HCT116 (cell line): ENCODE data around the gene PTPN13. TPM values are rescaled to one million over a fixed set of nuclear protein-coding genes. Genes with fewer than 3 reads are reported as not detected.

ENCODE experiments used
- ATAC-seq: fragments of 200-7000 bp; cut with Tn5 transposase; 2 replicates; pipeline ENCODE4 v1.9.1; 2020; ENCODE audit warnings: mild to moderate bottlenecking, moderate library complexity
- BruUV-seq: library from RNA; stranded (reverse); fragments of 400-500 nt; replicated peaks from 2 replicates; lab custom pipeline; 2021; lab: Mats Ljungman, UMichigan
- CTCF ChIA-PET: fragments of 300-600 bp; sonication (Branson Sonifier 250); formaldehyde crosslinking; loops from one replicate; lab custom pipeline; 2021; ENCODE audit warnings: antibody characterized with exemption; lab: Charles Lee
- POLR2A ChIA-PET: fragments of 300-600, 350-600 bp; sonication (Branson Sonifier 250); formaldehyde crosslinking; loops from one replicate; lab custom pipeline; 2021; ENCODE audit warnings: antibody characterized with exemption; lab: Charles Lee
- RAD21 ChIA-PET, 2 experiments: fragments of 300-600 bp; sonication (Branson Sonifier 250); formaldehyde crosslinking; loops; one replicate each; lab custom pipeline; 2023; ENCODE audit warnings: low total read pairs in 2 of 2; ENCODE audit not compliant: uncharacterized antibody in 2 of 2, unreplicated experiment in 2 of 2, low non-redundant PET in 1 of 2; lab: Charles Lee
- DNase-seq: peaks from one replicate; pipeline ENCODE4 v3.0.0-alpha.2; 2010; ENCODE audit warnings: low read depth, low spot score
- H2AFZ ChIP-seq: fragments of 200-600 bp; shearing (Covaris generic), sonication (generic); 2 replicates; pipeline ENCODE4 v1.6.1; 2017; ENCODE audit warnings: low read depth, mixed run types, mixed read lengths, antibody characterized with exemption, low read length; ENCODE audit not compliant: poor library complexity, severe bottlenecking
- H3K27ac ChIP-seq: 2 replicates; pipeline ENCODE4 v1.5.1; 2012; ENCODE audit warnings: low read depth, low read length
- H3K27me3 ChIP-seq: fragments of 200-600 bp; sonication (generic); 2 replicates; pipeline ENCODE4 v1.6.1; 2016; ENCODE audit warnings: mixed run types, low read length, mixed read lengths; ENCODE audit not compliant: insufficient read depth
- H3K36me3 ChIP-seq, 2 experiments: fragments of 200-500 bp in 1 of 2; fragments of 200-600 bp in 1 of 2; sonication (Bioruptor generic) in 1 of 2; sonication (generic) in 1 of 2; 2 replicates each; pipeline versions ENCODE4 v1.5.1 to v1.6.1; 2014 to 2016; ENCODE audit warnings: low read length in 2 of 2, inconsistent platforms in 1 of 2, mixed read lengths in 1 of 2, mixed run types in 1 of 2; ENCODE audit not compliant: insufficient read depth in 2 of 2, control insufficient read depth in 1 of 2
- H3K4me1 ChIP-seq, 2 experiments: fragments of 200-600 bp in 1 of 2; sonication (generic) in 1 of 2; 2 replicates each; pipeline versions ENCODE4 v1.5.1 to v1.6.1; 2012 to 2017; ENCODE audit warnings: low read length in 2 of 2, inconsistent platforms in 1 of 2, mild to moderate bottlenecking in 1 of 2, mixed read lengths in 1 of 2, mixed run types in 1 of 2, moderate library complexity in 1 of 2; ENCODE audit not compliant: insufficient read depth in 2 of 2, control insufficient read depth in 1 of 2
- H3K4me2 ChIP-seq: fragments of 200-600 bp; sonication (generic); 2 replicates; pipeline ENCODE4 v1.6.1; 2017; ENCODE audit warnings: mixed run types, low read length, mixed read lengths
- H3K4me3 ChIP-seq, 2 experiments: fragments of 200-600 bp in 1 of 2; sonication (generic) in 1 of 2; replicated peaks in 1 of 2; 2 replicates each; pipeline ENCODE4 v1.5.1; 2011 to 2016; ENCODE audit warnings: low read length in 2 of 2, control low read depth in 1 of 2, low read depth in 1 of 2, mild to moderate bottlenecking in 1 of 2, mixed read lengths in 1 of 2, mixed run types in 1 of 2
- H3K79me2 ChIP-seq: fragments of 200-600 bp; sonication (generic); 2 replicates; pipeline ENCODE4 v1.6.1; 2017; ENCODE audit warnings: mild to moderate bottlenecking, mixed run types, low read length, moderate library complexity, mixed read lengths; ENCODE audit not compliant: insufficient read depth
- H3K9ac ChIP-seq: fragments of 200-600 bp; sonication (generic); 2 replicates; pipeline ENCODE4 v1.6.1; 2016; ENCODE audit warnings: low read length, mixed read lengths
- H3K9me2 ChIP-seq: fragments of 200-600 bp; sonication (generic), shearing (Covaris generic); 2 replicates; pipeline ENCODE4 v1.6.1; 2017; ENCODE audit warnings: mixed run types, mild to moderate bottlenecking, moderate library complexity; ENCODE audit not compliant: insufficient read depth
- H3K9me3 ChIP-seq, 2 experiments: fragments of 200-500 bp in 1 of 2; fragments of 200-600 bp in 1 of 2; sonication (Bioruptor generic) in 1 of 2; sonication (generic) in 1 of 2; 2 replicates each; pipeline ENCODE4 v1.6.1; 2014 to 2017; ENCODE audit warnings: low read length in 2 of 2, mixed read lengths in 2 of 2, inconsistent platforms in 1 of 2, low read depth in 1 of 2, mild to moderate bottlenecking in 1 of 2, mixed run types in 1 of 2, moderate library complexity in 1 of 2; ENCODE audit not compliant: control insufficient read depth in 1 of 2, insufficient read depth in 1 of 2
- H4K20me1 ChIP-seq: fragments of 200-600 bp; sonication (generic), shearing (Covaris generic); 2 replicates; pipeline ENCODE4 v1.6.1; 2017; ENCODE audit warnings: mixed run types, mild to moderate bottlenecking, moderate library complexity; ENCODE audit not compliant: insufficient read depth
- ATF3 ChIP-seq: IDR thresholded peaks from 2 replicates; pipeline ENCODE4 v1.6.1; 2012
- CEBPB ChIP-seq: IDR thresholded peaks from 2 replicates; pipeline ENCODE4 v1.6.1; 2012; ENCODE audit warnings: low read depth
- EGR1 ChIP-seq: IDR thresholded peaks from 2 replicates; pipeline ENCODE4 v1.6.1; 2012; ENCODE audit warnings: low read depth
- ELF1 ChIP-seq: IDR thresholded peaks from 2 replicates; pipeline ENCODE4 v1.6.1; 2012; ENCODE audit warnings: low read depth, borderline replicate concordance
- EZH2 ChIP-seq: fragments of 200-600 bp; sonication (generic); IDR thresholded peaks from 2 replicates; pipeline ENCODE4 v1.6.1; 2017; ENCODE audit warnings: antibody characterized with exemption, mixed run types
- EZH2phosphoT487 ChIP-seq: fragments of 200-600 bp; IDR thresholded peaks from 2 replicates; pipeline ENCODE4 v1.6.1; 2018; ENCODE audit warnings: antibody characterized with exemption, borderline replicate concordance
- FOSL1 ChIP-seq: IDR thresholded peaks from 2 replicates; pipeline ENCODE4 v1.6.1; 2012; ENCODE audit warnings: low read depth
- JUND ChIP-seq: IDR thresholded peaks from 2 replicates; pipeline ENCODE4 v1.6.1; 2012
- POLR2A ChIP-seq: IDR thresholded peaks from 2 replicates; pipeline ENCODE4 v1.7.0; 2011; ENCODE audit warnings: borderline replicate concordance; ENCODE audit not compliant: insufficient read depth, insufficient read length; ENCODE audit errors: extremely low read depth
- POLR2AphosphoS5 ChIP-seq: IDR thresholded peaks from 2 replicates; pipeline ENCODE4 v1.6.1; 2011; ENCODE audit warnings: mild to moderate bottlenecking, low read depth, low read length, moderate library complexity
- REST ChIP-seq: IDR thresholded peaks from 2 replicates; pipeline ENCODE4 v1.6.1; 2012; ENCODE audit warnings: low read depth
- SIN3A ChIP-seq: IDR thresholded peaks from 2 replicates; pipeline ENCODE4 v1.6.1; 2012; ENCODE audit warnings: low read depth
- SP1 ChIP-seq: IDR thresholded peaks from 2 replicates; pipeline ENCODE4 v1.6.1; 2012; ENCODE audit warnings: low read depth
- TCF7L2 ChIP-seq: IDR thresholded peaks from 2 replicates; pipeline ENCODE4 v1.7.0; 2011; ENCODE audit warnings: borderline replicate concordance, inconsistent platforms; ENCODE audit not compliant: insufficient read depth, insufficient read length; ENCODE audit errors: extremely low read depth
- YY1 ChIP-seq: IDR thresholded peaks from 2 replicates; pipeline ENCODE4 v1.6.1; 2011; ENCODE audit warnings: low read length, low read depth, moderate library complexity, mild to moderate bottlenecking; ENCODE audit not compliant: insufficient replicate concordance; ENCODE audit errors: extremely low read depth
- ZBTB33 ChIP-seq: IDR thresholded peaks from 2 replicates; pipeline ENCODE4 v1.6.1; 2011; ENCODE audit warnings: mild to moderate bottlenecking, low read length, moderate library complexity; ENCODE audit not compliant: insufficient replicate concordance; ENCODE audit errors: extremely low read depth
- ZNF274 ChIP-seq: fragments of 200-500 bp; sonication (Bioruptor generic); IDR thresholded peaks from 2 replicates; pipeline ENCODE4 v1.6.1; 2014; ENCODE audit warnings: mild to moderate bottlenecking, low read depth, low read length, inconsistent platforms
- intact Hi-C: fragments of 100-400 bp; cut with micrococcal nuclease; formaldehyde crosslinking; loops from 2 replicates; pipeline ENCODE4 v1.10.0; 2022
- total RNA-seq: library from RNA; stranded (reverse); gene quantifications from one replicate; pipeline ENCODE4 v1.2.1, GENCODE V29; 2021; ENCODE audit not compliant: unreplicated experiment

Gene PTPN13
- total RNA-seq, 1 experiment from 2014 or later = 14.6 TPM

GRCh38 chr4:86582410-86582809 is 11.7 kb upstream of the PTPN13 start:
- no peaks in the 10 kb centered on the region for H3K36me3 ChIP-seq
- H3K9ac ChIP-seq = no peak overlapping the region
- TF ChIP-seq POLR2AphosphoS5 (no peak), TCF7L2 (no peak), SP1 (no peak), CEBPB (no peak), JUND (no peak), EZH2 (no peak), REST (no peak), FOSL1 (no peak), POLR2A (no peak), ELF1 (no peak), ZNF274 (no peak), YY1 (no peak), EGR1 (no peak), ATF3 (no peak), SIN3A (no peak), EZH2phosphoT487 (no peak), ZBTB33 (no peak)
- no TSS peak for BruUV-seq
- no peak overlapping the region for H3K4me2 ChIP-seq
- POLR2A ChIA-PET = interaction anchor here (0.7 kb wide), 1 partner anchor 12 kb away, joined by 3 read pairs; the partner anchor contains the start of gene PTPN13
- no peaks in the 10 kb centered on the region for H3K9me3 ChIP-seq
- intact Hi-C loops = no loop called here
- CTCF ChIA-PET = interaction anchor here (1.3 kb wide), 1 partner anchor 11 kb away, joined by 3 read pairs; the partner anchor contains the start of gene PTPN13
- no peaks in the 10 kb centered on the region for H3K27me3 ChIP-seq
- RAD21 ChIA-PET = no interaction called here
- H3K4me1 ChIP-seq = peaks cover 0 to 6% of the 10 kb centered on the region in 2 experiments; a peak in 1 of 4 replicates
- no peaks in the 10 kb centered on the region for H3K9me2 ChIP-seq
- no peak overlapping the region for H3K27ac ChIP-seq
- no peaks in the 10 kb centered on the region for H3K79me2 ChIP-seq
- no peak overlapping the region for H3K4me3 ChIP-seq
- no peak overlapping the region for H2AFZ ChIP-seq
- H4K20me1 ChIP-seq = no peaks in the 10 kb centered on the region
- no peak for ATAC-seq
- DNase-seq = no peak
